GM10266 (cell line): ENCODE data around the gene SLC8A1.

Source experiments
- DNase-seq: peaks from one replicate; pipeline ENCODE4 v3.0.0; 2012; ENCODE audit errors: extremely low spot score
- CTCF ChIP-seq: IDR thresholded peaks from 2 replicates; pipeline ENCODE4 v1.5.1; 2012; ENCODE audit warnings: mild to moderate bottlenecking, low read depth; ENCODE audit not compliant: control insufficient read depth, insufficient read depth; ENCODE audit errors: missing control alignments

The SLC8A1 gene

DNA sequence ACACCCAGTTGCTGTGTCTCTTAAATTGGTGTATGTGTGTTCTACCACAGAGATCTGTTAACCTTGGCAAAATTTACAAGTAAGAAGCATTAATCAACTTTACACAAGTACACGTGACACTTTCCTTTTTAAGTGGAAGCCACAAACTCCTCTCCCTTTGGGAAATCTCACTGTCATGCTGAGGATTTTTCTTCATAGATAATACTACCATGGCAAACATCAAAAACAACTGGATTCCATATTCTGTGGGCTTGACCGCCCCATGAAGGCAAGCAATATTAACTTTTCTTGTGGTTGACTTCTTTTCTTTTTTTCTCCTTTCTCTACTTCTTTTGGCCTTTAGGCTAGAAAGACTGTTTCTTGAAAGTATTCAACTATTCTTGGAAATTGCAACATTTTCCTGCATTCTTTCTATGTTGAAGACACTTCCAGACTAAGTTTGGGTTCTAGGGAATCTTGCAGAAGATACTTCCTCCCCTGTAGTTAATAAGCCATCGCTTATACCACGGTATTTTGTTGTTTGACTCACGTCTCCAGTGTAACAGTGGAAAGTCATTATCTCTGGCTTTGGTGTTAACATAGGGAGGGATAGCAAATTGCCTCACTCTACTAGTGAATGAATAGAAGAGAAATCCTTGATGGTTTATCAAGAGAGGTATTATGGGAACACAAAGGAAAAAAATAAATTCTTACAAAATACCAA is 79.5 kb downstream of the SLC8A1 start:
- no peak for DNase-seq
- no peak for TF ChIP-seq CTCF

DNA sequence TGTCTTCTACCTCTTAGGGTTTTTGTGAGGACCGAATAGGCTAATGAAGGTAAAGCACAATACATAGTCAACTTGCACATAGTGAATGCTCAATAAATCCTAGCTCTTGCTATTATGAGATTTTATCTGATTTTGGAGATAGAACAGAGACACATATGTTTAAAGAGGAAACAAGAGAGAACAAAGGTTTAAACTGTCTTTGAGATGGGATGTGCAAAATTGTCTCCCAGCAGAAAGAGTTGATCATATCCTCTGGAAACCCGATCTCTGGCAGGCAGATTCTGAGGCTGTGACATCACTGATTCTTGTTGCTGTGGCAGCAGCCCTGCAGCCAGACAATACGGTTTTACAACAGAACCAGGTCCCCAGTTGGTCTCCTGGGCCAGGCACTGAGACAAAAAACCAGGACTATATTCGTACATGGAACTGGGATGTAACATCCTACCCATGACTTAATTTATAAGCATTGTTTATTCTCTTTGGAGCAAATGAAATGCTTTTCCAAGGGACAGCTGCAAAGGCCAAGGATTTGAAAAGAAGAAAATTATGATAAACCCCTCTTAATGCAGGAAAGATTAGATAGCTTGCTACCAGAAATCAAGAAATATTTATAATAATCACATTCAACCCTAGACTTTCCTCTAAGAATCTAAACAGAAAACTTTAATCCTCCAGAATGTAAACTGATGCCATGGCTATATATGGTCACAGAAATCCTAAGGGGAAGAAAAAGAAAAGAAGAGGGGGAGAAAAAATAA is 80.2 kb downstream of the SLC8A1 start:
- no peak for DNase-seq
- TF ChIP-seq CTCF, result no peak

DNA sequence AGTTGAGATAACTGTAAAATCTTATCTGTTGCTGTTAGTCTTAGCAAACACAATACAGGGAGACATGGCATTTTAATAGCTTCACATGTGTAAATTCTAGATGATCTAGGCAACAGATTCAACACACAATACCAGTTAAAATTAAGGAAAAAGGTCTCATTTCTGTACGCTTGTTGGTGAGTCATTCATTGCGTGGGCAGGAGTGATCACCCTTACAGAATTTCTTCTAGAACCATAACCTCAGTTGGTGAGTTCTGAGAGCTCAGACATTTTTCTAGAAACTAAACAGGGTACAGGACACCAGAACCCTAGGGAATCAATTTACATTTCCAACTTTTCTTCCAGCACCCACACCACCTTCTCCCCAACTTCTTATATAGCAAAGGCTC is 81.9 kb downstream of the SLC8A1 start:
- TF ChIP-seq CTCF, result no peak
- no peak for DNase-seq

DNA sequence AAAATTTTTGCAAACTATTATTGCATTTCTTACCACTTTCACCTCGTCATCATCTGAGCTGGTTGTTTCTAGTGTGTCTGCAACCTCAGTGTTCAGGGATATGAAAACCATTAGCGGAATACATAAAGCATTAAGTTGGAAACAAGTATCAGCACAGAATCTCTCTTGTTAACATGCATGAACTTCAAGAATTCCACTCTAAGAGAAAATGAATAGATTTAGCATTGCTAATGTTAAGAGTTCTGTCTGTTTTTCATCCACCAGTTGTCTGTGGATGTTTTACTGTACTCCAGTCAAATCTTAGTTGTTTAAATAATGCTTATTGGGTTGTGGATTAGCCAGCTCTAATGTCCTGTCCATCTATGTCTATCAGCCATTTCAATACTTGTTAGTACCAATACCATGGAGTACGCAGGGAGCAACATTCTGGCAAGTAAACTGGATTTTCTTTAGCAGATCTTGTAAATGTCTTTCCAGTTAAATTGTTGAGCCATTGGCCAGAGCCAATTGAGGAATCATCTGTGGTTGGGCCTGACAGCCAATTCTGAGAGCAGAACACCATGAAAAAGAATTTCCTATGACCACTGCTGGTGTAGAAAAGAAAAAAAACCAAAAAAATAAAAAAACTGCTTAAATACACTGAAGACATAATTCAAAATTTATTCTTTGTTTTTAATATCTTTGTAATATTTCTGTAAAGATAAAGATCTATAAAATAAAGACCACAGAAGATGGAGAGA is 82.5 kb downstream of the SLC8A1 start:
- no peak for DNase-seq
- no peak for TF ChIP-seq CTCF

DNA sequence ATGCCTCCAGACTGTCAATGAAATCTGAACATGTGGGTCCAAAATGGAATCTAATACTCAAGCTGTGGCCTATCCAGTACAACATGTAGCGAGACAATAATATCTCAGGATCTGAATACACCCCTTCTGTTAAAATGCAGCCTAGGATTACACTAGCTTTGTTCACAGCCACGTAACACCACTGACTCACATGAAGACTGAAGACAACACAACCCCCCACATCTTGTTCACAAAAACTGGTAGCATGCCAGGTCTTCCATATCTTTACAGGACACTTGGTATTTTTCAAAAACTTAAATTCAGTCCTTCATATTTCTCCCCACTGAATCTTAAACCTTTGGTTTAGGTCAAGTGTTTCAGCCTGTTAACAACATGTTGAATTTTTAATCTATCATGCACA is 84.2 kb downstream of the SLC8A1 start:
- TF ChIP-seq CTCF, result no peak
- DNase-seq, result no peak

DNA sequence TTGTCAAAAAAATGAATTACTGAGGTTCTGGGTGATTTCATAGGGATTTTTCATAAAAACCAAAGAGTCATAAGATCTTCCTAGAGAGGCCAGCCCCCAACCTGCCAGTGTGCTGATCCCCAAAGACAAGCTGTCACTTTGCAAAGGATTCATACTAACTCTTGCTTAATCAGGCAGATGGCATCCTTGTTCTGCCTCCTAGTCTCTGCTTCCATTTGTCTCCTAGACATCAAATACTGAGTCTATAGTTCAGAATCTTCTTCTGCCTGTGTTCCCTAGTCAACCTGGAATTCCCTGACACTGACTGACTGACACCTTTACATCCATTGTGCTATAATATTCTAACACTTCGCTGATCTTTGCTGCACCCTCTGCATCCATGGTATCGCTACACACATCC is 84.9 kb downstream of the SLC8A1 start:
- no peak for DNase-seq
- no peak for TF ChIP-seq CTCF
